ENCODE measurements around the gene HSPA5.

GRCh38 chr9:125202846-125203618 lies 38.1 kb downstream of the HSPA5 start:
- TF ChIP-seq CTCF (IDR thresholded peaks at IDR 0.05; ENCODE audit: insufficient read depth, low read depth, low read length), result no peak
- TF ChIP-seq EZH2 (IDR thresholded peaks at IDR 0.05; ENCODE audit: insufficient read depth, low read length), result no peak

Measured in astrocyte (in vitro differentiated cells and primary cell).